Activated CD8-positive, alpha-beta T cell treated with anti-CD3 and anti-CD28 coated beads for 36 hours (primary cell): ENCODE results near the gene MCM6. TPM values are rescaled to one million over a fixed set of nuclear protein-coding genes. Genes with fewer than 3 reads are reported as not detected.
"Not testable (repeated sequence)": the region's sequence is repeated elsewhere in the genome, so short reads cannot be mapped to it uniquely, and the experiment has no call there.

Experiments used
- ATAC-seq: fragments of 200-7000 bp; cut with Tn5 transposase; one replicate; pipeline ENCODE4 v1.10.0; 2021; ENCODE audit warnings: mild to moderate bottlenecking, moderate library complexity
- CTCF ChIA-PET: fragments of 350-600 bp; sonication (Branson Sonifier 250); formaldehyde crosslinking; loops from one replicate; lab custom pipeline; 2021; ENCODE audit warnings: antibody characterized with exemption; lab: Charles Lee
- POLR2A ChIA-PET: fragments of 350-600 bp; sonication (Branson Sonifier 250); formaldehyde crosslinking; loops from one replicate; lab custom pipeline; 2021; ENCODE audit warnings: antibody characterized with exemption; lab: Charles Lee
- DNase-seq: peaks from one replicate; pipeline ENCODE4 v3.0.0-alpha.2; 2020
- H3K27ac Mint-ChIP-seq: one replicate; pipeline ENCODE4 v1.8.0; 2021; ENCODE audit warnings: mild to moderate bottlenecking, mixed read lengths
- H3K27me3 Mint-ChIP-seq: one replicate; pipeline ENCODE4 v1.8.0; 2021; ENCODE audit warnings: mixed read lengths
- H3K36me3 Mint-ChIP-seq: one replicate; pipeline ENCODE4 v1.8.0; 2021; ENCODE audit warnings: low read depth, mixed read lengths
- H3K4me1 Mint-ChIP-seq: one replicate; pipeline ENCODE4 v1.8.0; 2021; ENCODE audit warnings: low read depth, mixed read lengths
- H3K4me3 Mint-ChIP-seq: one replicate; pipeline ENCODE4 v1.8.0; 2021; ENCODE audit warnings: mild to moderate bottlenecking, moderate library complexity, mixed read lengths
- H3K9me3 Mint-ChIP-seq: one replicate; pipeline ENCODE4 v1.8.0; 2021; ENCODE audit warnings: mixed read lengths
- CTCF ChIP-seq: fragments of 200-600 bp; IDR thresholded peaks from one replicate; pipeline ENCODE4 v1.8.0; 2022; ENCODE audit warnings: antibody characterized with exemption, mild to moderate bottlenecking
- intact Hi-C: fragments of 100-400 bp; cut with micrococcal nuclease; formaldehyde crosslinking; loops from one replicate; pipeline ENCODE4 v1.10.0; 2022
- total RNA-seq, 2 experiments: library from RNA; stranded (reverse); gene quantifications; one replicate each; pipeline ENCODE4 v1.2.3, GENCODE V29; 2021

Gene MCM6
- total RNA-seq, 2 experiments from 2014 or later, result 229 to 234 TPM

- Mint-ChIP-seq H3K9me3 (peaks cover 16% of the 10 kb centered on the region), H3K4me3 (no peak overlapping the region), H3K36me3 (peaks cover 15% of the 10 kb centered on the region), H3K27me3 (no peaks in the 10 kb centered on the region), H3K4me1 (peaks cover 34% of the 10 kb centered on the region), H3K27ac (no peak overlapping the region)
- DNase-seq (no peak), ATAC-seq (no peak)
- no peak for TF ChIP-seq CTCF
- intact Hi-C loops, result no loop called here
- CTCF ChIA-PET, result interaction anchor here (1.0 to 6.3 kb wide), 23 partner anchors 12 to 808 kb away, joined by 3 to 145 read pairs (median 8); no protein-coding TSS in a partner anchor
- POLR2A ChIA-PET, result interaction anchor here (0.9 kb wide), 1 partner anchor 79 kb away, joined by 4 read pairs; no protein-coding TSS in a partner anchor
These were observed 79.6 kb downstream of the MCM6 start for GRCh38 chr2:135796606-135797005.

- H3K27ac Mint-ChIP-seq, H3K9me3 Mint-ChIP-seq, DNase-seq, POLR2A ChIA-PET, H3K27me3 Mint-ChIP-seq, H3K36me3 Mint-ChIP-seq, H3K4me3 Mint-ChIP-seq, intact Hi-C loops, ATAC-seq: not testable (repeated sequence)
- CTCF ChIA-PET, result interaction anchor here (4.4 to 6.3 kb wide), 3 partner anchors 11 to 39 kb away, joined by 20 to 145 read pairs (median 86); no protein-coding TSS in a partner anchor
- H3K4me1 Mint-ChIP-seq, result peaks cover 34% of the 10 kb centered on the region
These were observed 80.6 kb downstream of the MCM6 start for GRCh38 chr2:135795641-135796040.

DNA sequence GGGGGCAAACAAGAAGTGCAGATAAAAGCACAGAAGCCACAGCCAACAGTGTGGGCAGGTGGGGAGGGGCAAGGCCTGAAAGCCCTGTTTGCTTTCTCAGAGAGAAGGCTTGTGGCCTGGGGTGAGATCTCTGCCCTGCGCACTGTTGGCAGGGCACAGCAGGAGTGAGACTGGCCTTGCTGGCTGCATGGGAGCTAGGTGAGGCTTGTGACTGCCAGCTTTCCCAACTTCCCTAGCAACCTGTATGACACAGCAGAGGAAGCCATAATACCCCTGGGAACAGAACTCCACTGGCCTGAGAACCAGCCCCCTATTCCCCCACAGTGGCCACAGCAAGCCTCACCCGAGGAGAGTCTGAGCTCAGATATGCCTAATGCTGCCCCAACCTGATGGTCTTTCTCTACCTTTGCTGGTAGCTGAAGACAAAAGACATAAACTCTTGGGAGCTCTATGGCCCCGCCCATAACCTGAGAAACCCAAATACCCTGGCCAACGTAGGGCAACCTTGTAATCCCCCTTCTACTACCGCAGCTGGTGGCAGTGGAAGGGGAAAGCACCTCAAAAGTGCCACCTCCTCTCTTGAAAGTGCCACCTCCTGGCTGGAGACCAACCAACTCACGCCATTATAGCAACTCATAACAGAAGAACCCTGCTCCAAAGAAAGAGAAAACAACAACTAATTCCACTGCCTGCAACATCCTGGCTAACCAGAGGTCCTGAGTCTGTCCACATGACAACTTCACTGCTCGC, 83.7 kb downstream of the MCM6 start:
- CTCF ChIA-PET, result interaction anchor here (1.5 kb wide), 1 partner anchor 14 kb away, joined by 5 read pairs; no protein-coding TSS in a partner anchor
- intact Hi-C loops, result no loop called here
- no peak overlapping the region for H3K4me3 Mint-ChIP-seq
- no peak for TF ChIP-seq CTCF
- no peaks in the 10 kb centered on the region for H3K9me3 Mint-ChIP-seq
- H3K27me3 Mint-ChIP-seq, result no peaks in the 10 kb centered on the region
- H3K27ac Mint-ChIP-seq, result peak overlapping the region; percentile 2
- H3K4me1 Mint-ChIP-seq, result peaks cover 34% of the 10 kb centered on the region
- peak; percentile 79 for ATAC-seq
- DNase-seq, result peak; percentile 71
- no peaks in the 10 kb centered on the region for H3K36me3 Mint-ChIP-seq
- POLR2A ChIA-PET, result interaction anchor here (3.0 kb wide), 1 partner anchor 23 kb away, joined by 6 read pairs; no protein-coding TSS in a partner anchor

DNA sequence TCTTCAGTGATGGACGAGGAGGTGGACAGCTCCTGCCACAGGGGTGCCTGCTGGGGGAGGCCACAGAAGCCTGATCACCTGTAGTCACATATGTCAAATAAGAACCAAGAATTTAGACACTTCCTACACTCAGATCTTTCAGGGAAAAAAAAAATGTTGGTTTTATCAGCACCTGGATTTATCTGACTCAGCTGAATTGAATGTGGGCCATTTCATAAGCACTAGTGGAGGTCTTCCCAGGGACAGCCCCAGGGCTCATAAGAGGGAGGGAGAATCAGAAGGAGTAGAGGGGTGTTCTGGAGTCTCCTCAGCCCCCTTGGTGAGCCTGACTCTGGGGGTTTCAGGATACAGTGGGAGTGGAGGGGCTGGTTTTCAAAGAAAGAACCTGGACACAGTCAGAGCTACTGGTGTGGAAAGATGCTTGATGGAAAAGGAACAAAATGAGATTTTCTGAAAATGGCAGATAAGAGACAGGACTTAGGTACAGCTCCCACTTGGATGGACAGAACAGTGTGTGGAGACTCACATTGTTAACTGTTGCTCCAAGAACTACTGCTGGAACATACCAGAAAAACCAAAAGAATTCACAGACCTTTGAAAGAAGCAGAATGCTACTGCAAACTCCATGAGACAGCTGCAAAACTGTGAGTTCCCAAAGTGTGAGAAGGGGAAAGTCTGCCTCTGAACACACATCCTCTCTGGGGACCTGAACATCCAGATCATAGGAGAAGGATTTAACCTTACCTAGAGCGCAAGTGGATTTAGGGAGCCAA, 84.6 kb downstream of the MCM6 start:
- ChIA-PET POLR2A (interaction anchor here (0.9 to 3.0 kb wide), 3 partner anchors 11 to 71 kb away, joined by 3 to 6 read pairs (median 4); no protein-coding TSS in a partner anchor), CTCF (interaction anchor here (1.5 kb wide), 1 partner anchor 15 kb away, joined by 5 read pairs; no protein-coding TSS in a partner anchor)
- no peaks in the 10 kb centered on the region for H3K27me3 Mint-ChIP-seq
- no peak overlapping the region for H3K4me3 Mint-ChIP-seq
- intact Hi-C loops, result no loop called here
- ATAC-seq, result no peak
- no peak for DNase-seq
- no peaks in the 10 kb centered on the region for H3K9me3 Mint-ChIP-seq
- TF ChIP-seq CTCF, result no peak
- peaks cover 3% of the 10 kb centered on the region for H3K36me3 Mint-ChIP-seq
- H3K4me1 Mint-ChIP-seq, result peaks cover 30% of the 10 kb centered on the region
- H3K27ac Mint-ChIP-seq, result no peak overlapping the region

DNA sequence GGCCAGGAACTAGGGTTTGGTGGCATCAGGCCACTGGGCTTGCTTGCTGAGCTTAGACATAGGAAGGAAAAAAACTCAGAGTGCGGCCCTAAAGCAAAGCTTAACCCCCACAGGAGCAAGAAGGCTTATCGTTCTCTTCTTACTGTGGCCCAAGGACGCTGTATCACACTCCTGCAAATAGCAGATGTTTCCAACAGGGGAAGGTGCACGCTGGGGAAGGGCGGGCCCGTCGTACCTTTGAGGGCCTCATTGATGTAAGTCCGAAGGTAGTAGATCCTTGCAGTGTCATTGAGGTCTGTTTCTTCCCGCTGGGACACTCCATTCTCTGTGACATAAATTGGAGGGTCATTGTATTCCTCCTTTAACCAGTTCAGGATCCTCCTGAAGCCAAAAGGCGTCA, 85.8 kb downstream of the MCM6 start:
- POLR2A ChIA-PET, result interaction anchor here (1.6 kb wide), 1 partner anchor 13 kb away, joined by 4 read pairs; no protein-coding TSS in a partner anchor
- peaks cover 30% of the 10 kb centered on the region for H3K4me1 Mint-ChIP-seq
- no peak overlapping the region for H3K27ac Mint-ChIP-seq
- CTCF ChIA-PET, result interaction anchor here (0.7 kb wide), 1 partner anchor 9 kb away, joined by 3 read pairs; no protein-coding TSS in a partner anchor
- H3K4me3 Mint-ChIP-seq, result no peak overlapping the region
- no peaks in the 10 kb centered on the region for H3K27me3 Mint-ChIP-seq
- no peaks in the 10 kb centered on the region for H3K9me3 Mint-ChIP-seq
- no peak for TF ChIP-seq CTCF
- DNase-seq, result no peak
- ATAC-seq, result no peak
- intact Hi-C loops, result no loop called here
- peaks cover 9% of the 10 kb centered on the region for H3K36me3 Mint-ChIP-seq
